GM19452 (cell line): ENCODE results near the gene DDX20.

ENCODE experiments used
- ATAC-seq: cut with Tn5 transposase; IDR thresholded peaks from one replicate; pipeline ENCODE4 v1.9.1; 2021; ENCODE audit not compliant: unreplicated experiment

DDX20 gene, protein sequence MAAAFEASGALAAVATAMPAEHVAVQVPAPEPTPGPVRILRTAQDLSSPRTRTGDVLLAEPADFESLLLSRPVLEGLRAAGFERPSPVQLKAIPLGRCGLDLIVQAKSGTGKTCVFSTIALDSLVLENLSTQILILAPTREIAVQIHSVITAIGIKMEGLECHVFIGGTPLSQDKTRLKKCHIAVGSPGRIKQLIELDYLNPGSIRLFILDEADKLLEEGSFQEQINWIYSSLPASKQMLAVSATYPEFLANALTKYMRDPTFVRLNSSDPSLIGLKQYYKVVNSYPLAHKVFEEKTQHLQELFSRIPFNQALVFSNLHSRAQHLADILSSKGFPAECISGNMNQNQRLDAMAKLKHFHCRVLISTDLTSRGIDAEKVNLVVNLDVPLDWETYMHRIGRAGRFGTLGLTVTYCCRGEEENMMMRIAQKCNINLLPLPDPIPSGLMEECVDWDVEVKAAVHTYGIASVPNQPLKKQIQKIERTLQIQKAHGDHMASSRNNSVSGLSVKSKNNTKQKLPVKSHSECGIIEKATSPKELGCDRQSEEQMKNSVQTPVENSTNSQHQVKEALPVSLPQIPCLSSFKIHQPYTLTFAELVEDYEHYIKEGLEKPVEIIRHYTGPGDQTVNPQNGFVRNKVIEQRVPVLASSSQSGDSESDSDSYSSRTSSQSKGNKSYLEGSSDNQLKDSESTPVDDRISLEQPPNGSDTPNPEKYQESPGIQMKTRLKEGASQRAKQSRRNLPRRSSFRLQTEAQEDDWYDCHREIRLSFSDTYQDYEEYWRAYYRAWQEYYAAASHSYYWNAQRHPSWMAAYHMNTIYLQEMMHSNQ

DNA sequence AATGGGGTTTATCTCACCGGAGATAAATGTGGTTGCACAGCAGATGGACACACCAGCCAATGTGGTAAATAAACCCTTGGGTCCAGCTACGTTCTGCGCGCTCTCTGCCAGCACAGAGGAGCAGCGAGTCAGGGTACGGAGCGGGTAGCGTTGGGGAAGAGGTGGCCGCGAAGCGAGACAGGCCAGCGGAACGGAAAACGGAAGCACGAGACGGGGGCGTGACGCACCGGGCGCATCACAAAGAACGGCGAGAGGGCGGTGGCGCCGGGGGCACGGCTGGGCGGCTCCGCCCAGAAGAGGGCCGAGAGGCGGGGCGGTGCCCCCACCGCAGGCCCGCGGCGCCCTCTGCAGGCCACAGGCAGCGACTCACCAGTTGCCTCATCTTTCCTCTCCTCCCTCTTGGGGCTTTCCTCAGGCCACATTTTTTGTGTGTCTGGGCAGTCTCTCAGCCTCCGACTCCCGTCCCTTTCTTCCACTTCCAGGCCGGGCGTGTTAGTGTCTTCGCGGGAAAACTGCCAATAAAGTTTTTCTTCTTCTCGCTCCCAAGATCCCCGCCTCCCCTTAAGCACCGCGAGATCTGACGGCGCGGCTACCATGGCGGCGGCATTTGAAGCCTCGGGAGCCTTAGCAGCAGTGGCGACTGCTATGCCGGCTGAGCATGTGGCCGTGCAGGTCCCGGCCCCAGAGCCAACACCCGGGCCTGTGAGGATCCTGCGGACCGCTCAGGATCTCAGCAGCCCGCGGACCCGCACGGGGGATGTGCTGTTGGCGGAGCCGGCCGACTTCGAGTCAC lies at the start of gene DDX20:
Gene DDX20, plus strand, starts transcription at position 571 of the 793 bp plus-strand sequence. Its CDS starts 24 bp downstream, at position 595.
- ATAC-seq = peak; percentile 87

DNA sequence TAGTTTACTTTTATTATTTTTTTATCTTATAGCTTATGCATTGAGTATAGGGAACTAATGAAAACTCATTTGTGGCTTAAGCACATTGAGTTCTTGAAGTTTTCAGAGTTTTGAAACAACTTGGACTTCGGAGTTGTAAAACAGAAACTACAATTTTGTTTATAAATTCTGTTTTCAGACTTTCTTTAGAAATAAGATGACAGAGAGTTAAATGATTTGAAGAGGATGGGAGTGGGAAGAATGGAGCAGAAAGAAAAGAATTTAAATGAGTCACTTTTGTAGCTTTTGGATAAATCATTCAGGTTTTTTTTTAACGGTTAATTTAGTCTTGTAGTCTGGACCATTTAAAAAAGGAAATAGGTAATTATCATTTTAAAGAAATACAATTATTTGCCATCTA lies 48.8 kb upstream of the DDX20 start:
- ATAC-seq = no peak

DNA sequence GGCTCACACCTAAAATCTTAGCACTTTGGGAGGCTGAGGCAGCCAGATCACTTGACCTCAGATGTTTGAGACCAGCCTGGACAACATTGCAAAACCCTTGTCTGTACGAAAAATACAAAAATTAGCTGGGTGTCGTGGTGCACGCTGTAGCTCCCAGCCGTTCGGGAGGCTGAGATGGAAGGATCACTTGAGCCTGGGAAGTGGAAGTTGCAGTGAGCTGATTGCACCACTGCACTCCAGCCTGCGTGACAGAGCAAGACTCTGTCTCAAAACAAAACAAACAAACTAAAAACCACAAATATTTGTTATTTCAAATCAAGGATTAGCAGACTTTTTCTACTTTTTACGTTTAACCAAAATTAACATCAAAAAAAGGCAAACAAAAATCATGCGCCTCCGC lies 47.8 kb upstream of the DDX20 start:
- no peak for ATAC-seq

DNA sequence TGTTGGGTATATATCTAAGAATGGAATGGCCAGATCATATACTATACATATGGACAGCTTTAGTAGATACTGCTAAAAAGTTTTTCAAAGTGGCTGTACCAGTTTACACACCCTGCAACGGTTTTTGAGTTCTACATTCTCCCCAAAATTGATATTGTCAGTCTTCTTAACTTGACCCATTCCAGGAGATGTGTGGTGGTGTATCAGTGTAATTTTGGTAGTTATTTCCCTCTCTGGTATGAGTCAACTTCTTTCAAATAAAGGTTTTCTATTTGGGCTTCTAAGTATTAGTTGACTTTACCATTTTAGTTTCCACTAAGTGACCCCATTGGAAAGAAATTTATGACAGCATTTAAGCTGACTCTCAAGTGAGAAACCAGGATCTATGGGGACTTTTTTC lies 45.7 kb upstream of the DDX20 start:
- ATAC-seq = no peak

DNA sequence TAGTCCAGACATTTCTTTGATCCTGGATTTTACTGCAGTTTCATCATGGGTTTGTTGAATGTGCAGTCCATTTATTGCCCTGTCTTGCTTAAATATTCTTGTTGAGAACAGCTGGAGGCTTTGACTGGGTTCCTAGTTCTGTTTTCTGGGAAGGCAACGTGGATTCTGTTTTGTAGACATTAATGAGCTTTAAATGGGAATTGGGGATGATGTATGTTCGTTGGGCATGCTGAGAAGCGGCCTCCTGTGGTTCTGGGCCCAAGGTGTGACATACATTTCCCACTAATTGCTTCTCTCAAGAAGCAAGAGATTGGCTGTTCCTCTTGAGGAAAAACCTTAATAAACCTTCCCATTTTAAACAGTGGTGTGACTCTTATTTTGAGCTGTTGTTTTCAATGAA lies 39.4 kb upstream of the DDX20 start:
- ATAC-seq = no peak

DNA sequence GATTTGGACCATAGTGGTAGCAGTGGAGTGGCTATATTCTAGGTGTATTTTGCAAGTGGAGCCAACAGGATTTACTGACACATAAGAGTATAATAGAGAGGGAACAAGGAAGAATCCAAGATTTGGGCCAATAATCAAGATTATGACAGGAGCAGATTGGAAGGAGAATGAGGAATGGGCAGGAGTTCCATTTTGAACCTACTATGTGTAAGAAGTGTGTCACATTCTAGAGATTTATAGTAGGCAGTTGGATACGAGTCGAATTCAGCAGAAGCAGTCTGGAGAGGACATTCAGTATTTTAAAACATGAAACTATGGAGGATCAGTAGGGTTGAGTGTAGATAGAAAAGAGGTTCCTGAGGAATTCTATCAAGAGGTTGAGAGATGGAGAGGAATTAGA lies 38.3 kb upstream of the DDX20 start:
- no peak for ATAC-seq

DNA sequence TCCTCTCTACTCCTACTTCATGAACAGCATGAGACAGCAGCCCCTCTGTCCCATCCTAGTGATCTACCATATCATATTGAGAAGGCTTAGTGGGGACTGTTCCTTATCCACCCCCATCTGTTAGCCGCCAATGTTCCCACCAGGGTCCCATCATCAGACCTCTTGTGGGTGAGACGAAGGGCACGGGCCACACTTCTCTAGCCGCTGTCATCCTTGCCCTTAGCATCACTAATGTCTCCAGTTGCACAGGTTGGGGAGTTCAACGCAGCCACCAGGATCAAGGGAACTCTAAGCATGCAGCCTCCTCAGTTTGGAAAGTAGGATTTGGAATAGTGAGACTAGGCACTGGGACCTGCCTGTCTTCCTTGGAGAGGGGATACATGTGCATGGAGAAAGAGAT lies 36.6 kb upstream of the DDX20 start:
- ATAC-seq = no peak

DNA sequence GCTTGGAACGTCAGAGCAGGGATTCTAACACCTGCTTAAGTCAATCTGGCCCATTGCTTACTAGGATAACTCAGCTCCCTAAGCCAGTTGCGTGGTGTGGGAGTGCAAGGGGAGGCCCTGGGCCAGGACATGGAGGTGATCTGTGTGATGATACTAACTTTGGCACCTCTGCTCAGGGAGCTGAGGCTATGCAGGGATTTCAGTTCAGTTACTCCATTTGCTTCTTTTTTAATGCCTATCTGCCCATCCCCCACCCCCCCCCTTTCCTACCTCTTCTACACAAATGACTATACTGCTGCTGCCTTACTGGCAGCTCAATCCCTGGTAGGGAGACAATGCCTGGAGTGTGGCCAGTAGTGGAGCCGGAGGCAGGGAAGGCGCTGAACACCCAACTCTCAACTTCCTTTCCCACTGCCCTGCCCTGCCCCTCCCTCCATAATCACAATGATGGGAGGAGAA lies 36.0 kb upstream of the DDX20 start:
- ATAC-seq = no peak

DNA sequence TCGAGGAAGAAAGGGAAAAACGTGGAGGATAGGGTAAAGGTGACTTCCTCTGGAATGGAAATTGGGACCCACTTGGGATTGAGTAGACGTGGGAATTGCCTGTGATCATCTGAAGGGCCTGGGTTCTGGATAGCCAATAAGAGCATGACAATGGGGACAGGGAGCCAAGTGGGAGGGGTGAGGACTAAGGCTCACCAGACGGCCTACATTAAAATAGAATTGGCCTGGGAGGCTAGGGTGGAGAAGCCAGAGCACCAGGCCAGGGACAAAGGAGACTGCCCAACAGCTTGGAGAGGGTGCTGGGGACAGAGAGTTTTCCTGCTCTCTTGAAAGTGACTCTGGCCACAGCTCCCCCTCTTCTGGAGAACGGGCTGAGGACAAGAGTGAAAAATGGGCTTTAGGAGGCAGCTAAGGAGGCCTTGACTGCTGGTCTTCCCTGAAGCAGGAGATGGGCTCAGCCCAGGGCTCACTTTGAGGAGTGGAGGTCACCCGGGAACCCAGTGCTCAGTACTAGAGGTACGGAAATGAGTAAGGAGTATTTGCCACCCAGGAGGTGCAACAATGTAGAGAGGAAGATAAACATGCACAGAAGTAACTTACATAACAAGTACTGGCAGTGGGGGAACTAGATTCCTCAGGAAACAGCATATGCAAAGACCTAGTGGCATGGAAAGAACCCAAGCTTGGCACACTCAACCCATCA lies 35.3 kb upstream of the DDX20 start:
- no peak for ATAC-seq

DNA sequence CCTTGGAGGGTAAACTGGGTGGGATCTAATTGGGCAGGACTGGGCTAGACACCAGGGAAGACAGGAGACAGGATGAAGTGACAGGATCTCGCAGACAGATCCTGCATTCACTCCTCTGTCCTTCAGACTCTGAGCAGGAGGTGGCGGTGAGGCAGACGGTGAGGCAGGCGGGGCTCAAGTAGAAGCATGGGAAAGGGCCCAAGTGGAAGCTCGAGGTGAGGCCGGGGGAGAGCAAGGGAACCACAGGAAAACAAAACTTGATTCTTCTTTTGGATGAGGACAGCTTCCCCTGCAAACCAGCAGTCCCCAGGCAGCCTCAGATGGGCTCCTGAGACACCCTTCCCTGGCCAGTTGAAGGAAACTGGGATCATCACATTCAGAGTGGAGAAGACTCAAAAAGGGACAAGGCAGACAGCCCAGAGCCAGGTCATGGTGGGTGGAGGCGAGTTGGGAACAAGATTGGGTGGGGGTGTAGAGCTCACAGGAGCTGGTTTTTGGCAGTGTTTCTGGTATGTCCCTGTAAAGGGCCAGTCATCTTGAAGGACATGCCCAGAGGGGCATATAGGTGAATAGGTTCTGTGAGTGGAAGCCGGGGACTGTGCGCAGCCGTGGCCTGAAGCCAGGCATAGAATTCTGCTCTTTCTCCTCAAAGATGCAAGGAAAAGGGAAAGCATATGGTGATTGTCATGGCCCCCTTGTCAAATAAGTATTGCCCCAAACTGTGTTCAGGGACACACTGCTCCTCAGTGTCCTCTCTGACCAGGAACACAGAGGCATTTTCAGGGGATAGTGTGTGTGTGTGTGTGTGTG lies 34.5 kb upstream of the DDX20 start:
- no peak for ATAC-seq

DNA sequence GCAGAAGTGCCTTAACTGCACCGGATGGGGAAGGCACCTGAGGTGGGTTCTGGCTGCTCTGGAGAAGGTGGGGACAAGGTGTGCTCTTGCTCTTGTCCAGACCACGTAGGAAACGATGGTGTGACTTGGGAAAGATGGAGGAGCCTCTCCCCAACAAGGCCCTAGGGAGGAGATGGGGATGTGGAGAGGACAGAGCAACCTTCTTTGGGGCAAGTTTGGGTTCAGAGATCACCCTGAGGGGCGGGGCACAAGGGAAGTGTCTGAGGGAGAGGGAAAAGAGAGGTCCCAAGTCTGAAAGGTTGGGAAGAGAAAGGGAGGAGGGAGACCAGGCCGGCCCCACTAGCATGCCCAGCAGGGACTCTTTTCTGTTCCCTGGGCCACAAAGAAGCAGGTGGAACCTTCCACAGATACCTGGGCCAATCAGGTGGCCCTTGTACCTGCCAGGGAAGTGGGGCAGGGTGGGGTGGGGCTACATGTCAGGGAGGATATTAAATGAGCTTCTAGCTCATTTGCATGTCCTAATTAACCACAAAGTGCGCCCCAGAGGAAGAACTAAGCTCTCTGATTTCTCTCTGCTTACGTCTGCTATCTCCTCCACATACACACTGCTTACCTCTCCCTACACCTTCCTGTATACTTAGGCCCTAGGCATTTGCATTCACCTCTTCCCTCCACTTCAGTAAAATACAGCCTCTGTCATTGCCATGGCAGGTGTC lies 32.5 kb upstream of the DDX20 start:
- no peak for ATAC-seq

DNA sequence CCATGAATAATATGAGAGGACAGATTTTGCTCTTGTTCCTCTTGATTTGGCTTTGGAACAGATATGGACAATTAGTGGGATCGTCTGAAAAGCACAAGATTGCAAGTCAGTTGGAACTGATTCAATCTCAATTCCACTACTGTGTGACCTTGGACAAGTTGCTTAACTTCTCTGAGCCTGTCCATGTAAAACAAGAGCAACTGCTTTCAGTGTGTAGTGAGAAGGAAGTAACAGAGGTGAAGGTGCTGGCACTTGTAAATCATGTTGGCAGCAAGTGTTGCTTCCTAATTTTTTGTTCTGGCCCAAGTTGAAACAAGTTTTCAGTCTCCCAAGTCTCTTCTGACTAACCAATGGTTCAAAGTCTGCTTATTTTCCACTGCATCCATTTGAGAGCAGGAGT lies 31.8 kb upstream of the DDX20 start:
- no peak for ATAC-seq

DNA sequence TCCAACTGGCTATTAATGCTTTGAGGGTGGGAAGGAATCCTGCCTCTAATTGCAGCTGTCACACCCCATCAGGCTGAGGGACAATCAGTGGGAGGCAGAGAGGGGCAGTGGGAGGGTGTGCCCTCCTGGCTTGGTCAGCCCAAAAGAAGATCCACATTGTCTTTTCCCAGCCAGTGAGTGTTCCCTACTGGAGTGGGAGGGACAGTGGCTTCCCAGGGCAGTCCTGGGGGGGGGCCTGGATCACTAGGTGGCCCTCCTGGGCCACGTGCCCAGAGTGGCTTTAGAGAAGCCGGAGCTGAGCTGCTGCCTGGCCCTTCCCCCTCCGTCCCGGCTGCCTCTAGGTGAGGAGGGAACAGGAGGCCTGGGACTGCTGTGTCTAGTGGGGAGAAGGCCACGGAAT lies 30.5 kb upstream of the DDX20 start:
- ATAC-seq = no peak

DNA sequence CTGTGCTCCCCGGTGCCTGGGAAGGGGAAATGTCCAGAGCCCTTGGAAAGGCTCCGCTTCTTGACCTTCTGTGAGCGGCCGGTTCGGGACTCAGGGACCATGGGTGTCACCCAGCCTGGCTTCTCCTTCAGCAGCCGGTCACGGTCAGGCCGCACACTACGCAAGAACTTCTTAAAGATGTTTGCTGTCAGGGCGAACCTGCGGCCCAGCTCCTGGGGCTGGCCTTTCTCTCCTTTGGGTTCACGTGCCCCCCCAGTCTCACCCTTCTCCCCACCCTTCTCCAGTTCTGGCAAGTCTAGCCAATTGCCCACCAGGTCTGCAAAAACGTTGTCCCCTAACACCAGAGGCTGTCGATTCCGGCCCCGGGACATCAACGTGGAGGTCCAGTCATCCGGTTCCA lies 28.6 kb upstream of the DDX20 start:
- ATAC-seq = no peak

DNA sequence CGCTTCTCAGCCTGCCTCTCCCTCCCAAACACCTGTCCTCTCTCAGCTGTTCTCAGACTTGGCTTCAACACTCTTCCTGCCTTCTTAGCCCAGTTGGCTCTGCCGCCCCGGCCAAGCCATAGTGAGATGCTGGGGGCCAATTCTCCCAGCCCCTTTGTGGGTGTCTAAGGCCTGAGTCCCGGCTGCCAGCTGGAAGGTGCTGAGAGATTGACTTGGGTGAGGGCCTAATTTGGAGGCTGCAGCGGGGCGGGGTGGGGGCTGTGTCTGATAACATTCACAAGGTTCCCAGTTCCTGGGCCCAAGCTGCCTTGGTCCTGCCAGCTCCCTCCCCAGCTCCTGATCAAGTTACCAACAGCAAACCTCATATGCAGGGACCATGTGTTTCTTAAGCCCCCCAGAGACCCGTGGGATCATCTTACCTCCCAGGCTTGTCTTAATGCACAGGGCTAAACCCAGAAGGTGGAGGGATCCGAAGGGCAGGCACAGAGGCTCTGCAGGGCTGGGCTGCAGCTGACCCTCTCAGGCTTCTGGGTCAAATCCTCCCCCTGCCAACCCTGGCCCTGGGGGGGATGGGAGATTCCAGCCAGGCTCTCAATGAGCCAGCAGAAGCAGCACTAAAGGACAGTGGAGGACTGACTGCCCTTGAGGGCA lies 26.3 kb upstream of the DDX20 start:
- ATAC-seq = no peak

DNA sequence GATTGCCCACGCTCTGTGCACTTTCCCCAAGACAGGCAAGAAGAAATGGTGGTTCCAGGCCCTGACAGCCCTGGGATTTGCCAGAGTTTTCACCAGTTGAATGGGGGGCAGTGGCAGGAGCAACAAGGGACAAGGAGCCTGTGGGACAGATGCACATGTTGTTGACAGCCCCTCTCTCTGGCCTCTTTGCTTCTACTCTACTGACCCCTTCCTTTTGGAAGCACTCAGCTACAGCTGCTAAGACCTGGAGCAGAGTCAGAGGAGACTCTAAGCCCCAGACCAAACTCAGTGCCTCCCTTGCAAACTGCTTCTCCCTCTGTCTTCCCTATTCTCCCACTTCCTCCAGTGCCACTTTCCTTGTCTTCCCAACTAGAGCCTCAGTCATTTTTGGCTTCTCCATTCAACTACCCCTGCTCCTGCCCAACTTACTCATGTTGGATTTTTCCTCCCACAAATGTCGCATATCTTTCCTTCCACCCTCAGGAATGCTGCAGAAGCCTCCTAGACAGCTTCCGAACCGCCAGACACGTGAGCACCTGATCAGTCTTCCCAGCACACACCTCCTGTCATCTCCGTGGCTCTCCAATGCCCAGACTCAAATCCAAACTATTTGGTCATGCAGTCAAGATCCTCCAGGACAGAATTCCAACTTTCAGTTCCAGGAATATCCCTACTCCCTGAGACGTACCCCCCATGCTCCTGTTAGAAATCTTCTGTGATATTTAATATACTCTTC lies 25.6 kb upstream of the DDX20 start:
- ATAC-seq = no peak

DNA sequence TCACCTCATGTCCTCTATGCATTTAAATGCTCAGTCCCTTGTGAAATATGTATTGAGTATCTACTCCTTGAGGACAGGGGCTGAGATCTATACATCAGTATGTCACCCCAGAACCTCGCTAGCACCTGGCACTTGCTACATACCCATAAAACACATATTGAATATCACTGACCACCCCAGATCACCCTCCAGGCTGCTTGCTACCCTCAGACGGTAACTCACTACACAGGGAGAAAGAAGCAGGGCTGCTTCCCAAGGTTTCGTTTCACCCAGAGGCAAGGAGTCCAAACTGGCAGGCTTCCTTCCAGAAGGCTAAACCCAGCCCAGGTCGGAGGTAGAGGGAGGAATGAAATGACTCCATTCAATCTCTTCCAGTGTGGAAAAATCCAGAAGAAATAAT lies 25.0 kb upstream of the DDX20 start:
- no peak for ATAC-seq

DNA sequence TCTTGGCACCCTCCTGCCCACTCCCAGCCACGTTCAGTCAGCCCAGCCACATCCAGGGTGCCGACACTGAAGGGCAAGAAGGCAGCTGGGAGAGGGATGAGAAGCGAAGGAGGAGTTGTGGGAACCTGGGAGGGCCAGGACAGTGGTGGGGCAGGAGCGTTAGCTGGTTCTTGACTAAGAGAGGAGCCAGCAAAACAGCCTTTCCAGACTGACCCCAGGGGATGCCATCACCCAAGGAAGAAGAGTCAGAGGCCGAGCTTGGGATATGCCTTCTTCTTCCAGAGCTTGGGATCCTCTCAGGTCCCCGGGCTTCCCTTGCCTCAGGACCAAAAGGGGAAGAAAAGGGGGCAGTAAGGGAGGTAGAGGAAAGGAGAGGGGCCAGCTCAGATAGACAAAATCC lies 23.7 kb upstream of the DDX20 start:
- ATAC-seq = no peak
